HCT116 (cell line): ENCODE results near the gene GFM2. TPM values are rescaled to one million over a fixed set of nuclear protein-coding genes. Genes with fewer than 3 reads are reported as not detected.

Source experiments
- ATAC-seq: fragments of 200-7000 bp; cut with Tn5 transposase; 2 replicates; pipeline ENCODE4 v1.9.1; 2020; ENCODE audit warnings: mild to moderate bottlenecking, moderate library complexity
- BruUV-seq: library from RNA; stranded (reverse); fragments of 400-500 nt; replicated peaks from 2 replicates; lab custom pipeline; 2021; lab: Mats Ljungman, UMichigan
- CTCF ChIA-PET: fragments of 300-600 bp; sonication (Branson Sonifier 250); formaldehyde crosslinking; loops from one replicate; lab custom pipeline; 2021; ENCODE audit warnings: antibody characterized with exemption; lab: Charles Lee
- POLR2A ChIA-PET: fragments of 300-600, 350-600 bp; sonication (Branson Sonifier 250); formaldehyde crosslinking; loops from one replicate; lab custom pipeline; 2021; ENCODE audit warnings: antibody characterized with exemption; lab: Charles Lee
- RAD21 ChIA-PET, 2 experiments: fragments of 300-600 bp; sonication (Branson Sonifier 250); formaldehyde crosslinking; loops; one replicate each; lab custom pipeline; 2023; ENCODE audit warnings: low total read pairs in 2 of 2; ENCODE audit not compliant: uncharacterized antibody in 2 of 2, unreplicated experiment in 2 of 2, low non-redundant PET in 1 of 2; lab: Charles Lee
- DNase-seq: peaks from one replicate; pipeline ENCODE4 v3.0.0-alpha.2; 2010; ENCODE audit warnings: low read depth, low spot score
- H2AFZ ChIP-seq: fragments of 200-600 bp; shearing (Covaris generic), sonication (generic); 2 replicates; pipeline ENCODE4 v1.6.1; 2017; ENCODE audit warnings: low read depth, mixed run types, mixed read lengths, antibody characterized with exemption, low read length; ENCODE audit not compliant: poor library complexity, severe bottlenecking
- H3K27ac ChIP-seq: 2 replicates; pipeline ENCODE4 v1.5.1; 2012; ENCODE audit warnings: low read depth, low read length
- H3K27me3 ChIP-seq: fragments of 200-600 bp; sonication (generic); 2 replicates; pipeline ENCODE4 v1.6.1; 2016; ENCODE audit warnings: mixed run types, low read length, mixed read lengths; ENCODE audit not compliant: insufficient read depth
- H3K36me3 ChIP-seq, 2 experiments: fragments of 200-500 bp in 1 of 2; fragments of 200-600 bp in 1 of 2; sonication (Bioruptor generic) in 1 of 2; sonication (generic) in 1 of 2; 2 replicates each; pipeline versions ENCODE4 v1.5.1 to v1.6.1; 2014 to 2016; ENCODE audit warnings: low read length in 2 of 2, inconsistent platforms in 1 of 2, mixed read lengths in 1 of 2, mixed run types in 1 of 2; ENCODE audit not compliant: insufficient read depth in 2 of 2, control insufficient read depth in 1 of 2
- H3K4me1 ChIP-seq, 2 experiments: fragments of 200-600 bp in 1 of 2; sonication (generic) in 1 of 2; 2 replicates each; pipeline versions ENCODE4 v1.5.1 to v1.6.1; 2012 to 2017; ENCODE audit warnings: low read length in 2 of 2, inconsistent platforms in 1 of 2, mild to moderate bottlenecking in 1 of 2, mixed read lengths in 1 of 2, mixed run types in 1 of 2, moderate library complexity in 1 of 2; ENCODE audit not compliant: insufficient read depth in 2 of 2, control insufficient read depth in 1 of 2
- H3K4me2 ChIP-seq: fragments of 200-600 bp; sonication (generic); 2 replicates; pipeline ENCODE4 v1.6.1; 2017; ENCODE audit warnings: mixed run types, low read length, mixed read lengths
- H3K4me3 ChIP-seq, 2 experiments: fragments of 200-600 bp in 1 of 2; sonication (generic) in 1 of 2; replicated peaks in 1 of 2; 2 replicates each; pipeline ENCODE4 v1.5.1; 2011 to 2016; ENCODE audit warnings: low read length in 2 of 2, control low read depth in 1 of 2, low read depth in 1 of 2, mild to moderate bottlenecking in 1 of 2, mixed read lengths in 1 of 2, mixed run types in 1 of 2
- H3K79me2 ChIP-seq: fragments of 200-600 bp; sonication (generic); 2 replicates; pipeline ENCODE4 v1.6.1; 2017; ENCODE audit warnings: mild to moderate bottlenecking, mixed run types, low read length, moderate library complexity, mixed read lengths; ENCODE audit not compliant: insufficient read depth
- H3K9ac ChIP-seq: fragments of 200-600 bp; sonication (generic); 2 replicates; pipeline ENCODE4 v1.6.1; 2016; ENCODE audit warnings: low read length, mixed read lengths
- H3K9me2 ChIP-seq: fragments of 200-600 bp; sonication (generic), shearing (Covaris generic); 2 replicates; pipeline ENCODE4 v1.6.1; 2017; ENCODE audit warnings: mixed run types, mild to moderate bottlenecking, moderate library complexity; ENCODE audit not compliant: insufficient read depth
- H3K9me3 ChIP-seq, 2 experiments: fragments of 200-500 bp in 1 of 2; fragments of 200-600 bp in 1 of 2; sonication (Bioruptor generic) in 1 of 2; sonication (generic) in 1 of 2; 2 replicates each; pipeline ENCODE4 v1.6.1; 2014 to 2017; ENCODE audit warnings: low read length in 2 of 2, mixed read lengths in 2 of 2, inconsistent platforms in 1 of 2, low read depth in 1 of 2, mild to moderate bottlenecking in 1 of 2, mixed run types in 1 of 2, moderate library complexity in 1 of 2; ENCODE audit not compliant: control insufficient read depth in 1 of 2, insufficient read depth in 1 of 2
- H4K20me1 ChIP-seq: fragments of 200-600 bp; sonication (generic), shearing (Covaris generic); 2 replicates; pipeline ENCODE4 v1.6.1; 2017; ENCODE audit warnings: mixed run types, mild to moderate bottlenecking, moderate library complexity; ENCODE audit not compliant: insufficient read depth
- CBX3 ChIP-seq: IDR thresholded peaks from 2 replicates; pipeline ENCODE4 v1.6.1; 2012; ENCODE audit warnings: low read depth
- CEBPB ChIP-seq: IDR thresholded peaks from 2 replicates; pipeline ENCODE4 v1.6.1; 2012; ENCODE audit warnings: low read depth
- EGR1 ChIP-seq: IDR thresholded peaks from 2 replicates; pipeline ENCODE4 v1.6.1; 2012; ENCODE audit warnings: low read depth
- EZH2 ChIP-seq: fragments of 200-600 bp; sonication (generic); IDR thresholded peaks from 2 replicates; pipeline ENCODE4 v1.6.1; 2017; ENCODE audit warnings: antibody characterized with exemption, mixed run types
- EZH2phosphoT487 ChIP-seq: fragments of 200-600 bp; IDR thresholded peaks from 2 replicates; pipeline ENCODE4 v1.6.1; 2018; ENCODE audit warnings: antibody characterized with exemption, borderline replicate concordance
- FOSL1 ChIP-seq: IDR thresholded peaks from 2 replicates; pipeline ENCODE4 v1.6.1; 2012; ENCODE audit warnings: low read depth
- JUND ChIP-seq: IDR thresholded peaks from 2 replicates; pipeline ENCODE4 v1.6.1; 2012
- POLR2AphosphoS5 ChIP-seq: IDR thresholded peaks from 2 replicates; pipeline ENCODE4 v1.6.1; 2011; ENCODE audit warnings: mild to moderate bottlenecking, low read depth, low read length, moderate library complexity
- RAD21 ChIP-seq: IDR thresholded peaks from 2 replicates; pipeline ENCODE4 v1.6.1; 2012; ENCODE audit warnings: low read depth, mild to moderate bottlenecking
- SIN3A ChIP-seq: IDR thresholded peaks from 2 replicates; pipeline ENCODE4 v1.6.1; 2012; ENCODE audit warnings: low read depth
- SP1 ChIP-seq: IDR thresholded peaks from 2 replicates; pipeline ENCODE4 v1.6.1; 2012; ENCODE audit warnings: low read depth
- TCF7L2 ChIP-seq: IDR thresholded peaks from 2 replicates; pipeline ENCODE4 v1.7.0; 2011; ENCODE audit warnings: borderline replicate concordance, inconsistent platforms; ENCODE audit not compliant: insufficient read depth, insufficient read length; ENCODE audit errors: extremely low read depth
- YY1 ChIP-seq: IDR thresholded peaks from 2 replicates; pipeline ENCODE4 v1.6.1; 2011; ENCODE audit warnings: low read length, low read depth, moderate library complexity, mild to moderate bottlenecking; ENCODE audit not compliant: insufficient replicate concordance; ENCODE audit errors: extremely low read depth
- ZFX ChIP-seq: fragments of 450-650 bp; IDR thresholded peaks from 2 replicates; pipeline ENCODE4 v1.6.1; 2017
- ZNF274 ChIP-seq: fragments of 200-500 bp; sonication (Bioruptor generic); IDR thresholded peaks from 2 replicates; pipeline ENCODE4 v1.6.1; 2014; ENCODE audit warnings: mild to moderate bottlenecking, low read depth, low read length, inconsistent platforms
- intact Hi-C: fragments of 100-400 bp; cut with micrococcal nuclease; formaldehyde crosslinking; loops from 2 replicates; pipeline ENCODE4 v1.10.0; 2022
- total RNA-seq: library from RNA; stranded (reverse); gene quantifications from one replicate; pipeline ENCODE4 v1.2.1, GENCODE V29; 2021; ENCODE audit not compliant: unreplicated experiment
- TF ChIP-seq, protein P1 (sequence below): IDR thresholded peaks from 2 replicates; pipeline ENCODE4 v1.6.1; 2012; ENCODE audit warnings: low read depth
- TF ChIP-seq, protein P2 (sequence below): IDR thresholded peaks from 2 replicates; pipeline ENCODE4 v1.6.1; 2012
- TF ChIP-seq, protein P3 (sequence below): IDR thresholded peaks from 2 replicates; pipeline ENCODE4 v1.6.1; 2012
- TF ChIP-seq, protein P4 (sequence below): IDR thresholded peaks from 2 replicates; pipeline ENCODE4 v1.6.1; 2011; ENCODE audit warnings: mild to moderate bottlenecking, low read length, moderate library complexity; ENCODE audit not compliant: insufficient replicate concordance; ENCODE audit errors: extremely low read depth

GFM2 gene
- total RNA-seq, 1 experiment from 2014 or later = 25.0 TPM

DNA sequence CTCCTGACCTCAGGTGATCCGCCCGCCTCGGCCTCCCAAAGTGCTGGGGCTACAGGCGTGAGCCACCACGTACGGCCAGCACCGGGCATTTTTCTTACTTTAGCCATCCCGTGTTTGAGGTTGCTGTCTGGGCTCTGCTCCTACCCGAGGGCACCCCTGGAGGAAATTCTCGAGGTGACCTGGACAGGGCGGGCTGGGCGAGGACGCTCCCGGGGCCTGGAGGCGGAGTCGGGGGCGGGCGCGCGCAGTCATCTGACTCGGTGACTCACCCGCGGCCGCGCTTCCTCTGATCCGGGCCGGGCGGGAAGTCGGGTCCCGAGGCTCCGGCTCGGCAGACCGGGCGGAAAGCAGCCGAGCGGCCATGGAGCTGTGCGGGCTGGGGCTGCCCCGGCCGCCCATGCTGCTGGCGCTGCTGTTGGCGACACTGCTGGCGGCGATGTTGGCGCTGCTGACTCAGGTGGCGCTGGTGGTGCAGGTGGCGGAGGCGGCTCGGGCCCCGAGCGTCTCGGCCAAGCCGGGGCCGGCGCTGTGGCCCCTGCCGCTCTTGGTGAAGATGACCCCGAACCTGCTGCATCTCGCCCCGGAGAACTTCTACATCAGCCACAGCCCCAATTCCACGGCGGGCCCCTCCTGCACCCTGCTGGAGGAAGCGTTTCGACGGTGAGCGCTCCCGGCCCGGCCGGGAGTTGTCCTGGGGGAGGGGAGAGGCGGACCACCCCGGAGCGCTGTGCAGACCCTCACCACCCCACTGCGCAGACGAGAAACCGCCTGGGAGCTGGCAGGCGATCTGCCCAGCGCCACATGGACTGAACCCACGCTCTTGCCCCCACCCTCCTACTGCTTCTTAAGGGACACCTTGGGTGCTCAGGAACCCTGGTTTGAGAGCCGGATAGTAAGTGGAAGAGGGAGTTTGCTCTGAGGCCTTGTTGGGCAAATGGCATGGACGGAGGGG is 81.7 kb downstream of the GFM2 start, which contains the start of gene HEXB:
TSS of gene HEXB (plus strand) at position 334 of the 952 bp plus-strand sequence. CDS start at position 362, 28 bp downstream.
- Histone ChIP-seq H3K27me3 (no peaks in the 10 kb centered on the region), H3K79me2 (peaks cover 24% of the 10 kb centered on the region), H3K9ac (peak within 1 kb of the TSS; percentile 88), H3K9me2 (no peaks in the 10 kb centered on the region), H3K36me3 (peaks cover 5 to 9% of the 10 kb centered on the region in 2 experiments; a peak in 1 of 4 replicates), H2AFZ (peak within 1 kb of the TSS; percentile 55), H3K9me3 (no peaks in the 10 kb centered on the region), H4K20me1 (no peaks in the 10 kb centered on the region), H3K4me2 (peak within 1 kb of the TSS; percentile 92), H3K4me1 (peaks cover 0 to 17% of the 10 kb centered on the region in 2 experiments; a peak in 2 of 4 replicates), H3K27ac (peak within 1 kb of the TSS; percentile 72; the same call in 1 of the 2 replicates), H3K4me3 (peak within 1 kb of the TSS; percentile 77 to 95)
- RAD21 ChIA-PET = no interaction called here
- CTCF ChIA-PET = no interaction called here
- BruUV-seq = no TSS peak
- POLR2A ChIA-PET = no interaction called here
- DNase-seq = peak; percentile 51
- intact Hi-C loops = no loop called here
- ATAC-seq = peak; percentile 97
- TF ChIP-seq TCF7L2 (peak; percentile 86), FOSL1 (peak; percentile 65), POLR2AphosphoS5 (peak; percentile 82), ZNF274 (no peak), EZH2phosphoT487 (no peak), YY1 (no peak), SIN3A (no peak), SP1 (no peak), EGR1 (no peak; the same call in 1 of the 2 replicates), JUND (peak; percentile 50; the same call in 1 of the 2 replicates), CEBPB (no peak), EZH2 (no peak), RAD21 (no peak), ZFX (peak; percentile 69), CBX3 (no peak)
- TF ChIP-seq, protein P1, sequence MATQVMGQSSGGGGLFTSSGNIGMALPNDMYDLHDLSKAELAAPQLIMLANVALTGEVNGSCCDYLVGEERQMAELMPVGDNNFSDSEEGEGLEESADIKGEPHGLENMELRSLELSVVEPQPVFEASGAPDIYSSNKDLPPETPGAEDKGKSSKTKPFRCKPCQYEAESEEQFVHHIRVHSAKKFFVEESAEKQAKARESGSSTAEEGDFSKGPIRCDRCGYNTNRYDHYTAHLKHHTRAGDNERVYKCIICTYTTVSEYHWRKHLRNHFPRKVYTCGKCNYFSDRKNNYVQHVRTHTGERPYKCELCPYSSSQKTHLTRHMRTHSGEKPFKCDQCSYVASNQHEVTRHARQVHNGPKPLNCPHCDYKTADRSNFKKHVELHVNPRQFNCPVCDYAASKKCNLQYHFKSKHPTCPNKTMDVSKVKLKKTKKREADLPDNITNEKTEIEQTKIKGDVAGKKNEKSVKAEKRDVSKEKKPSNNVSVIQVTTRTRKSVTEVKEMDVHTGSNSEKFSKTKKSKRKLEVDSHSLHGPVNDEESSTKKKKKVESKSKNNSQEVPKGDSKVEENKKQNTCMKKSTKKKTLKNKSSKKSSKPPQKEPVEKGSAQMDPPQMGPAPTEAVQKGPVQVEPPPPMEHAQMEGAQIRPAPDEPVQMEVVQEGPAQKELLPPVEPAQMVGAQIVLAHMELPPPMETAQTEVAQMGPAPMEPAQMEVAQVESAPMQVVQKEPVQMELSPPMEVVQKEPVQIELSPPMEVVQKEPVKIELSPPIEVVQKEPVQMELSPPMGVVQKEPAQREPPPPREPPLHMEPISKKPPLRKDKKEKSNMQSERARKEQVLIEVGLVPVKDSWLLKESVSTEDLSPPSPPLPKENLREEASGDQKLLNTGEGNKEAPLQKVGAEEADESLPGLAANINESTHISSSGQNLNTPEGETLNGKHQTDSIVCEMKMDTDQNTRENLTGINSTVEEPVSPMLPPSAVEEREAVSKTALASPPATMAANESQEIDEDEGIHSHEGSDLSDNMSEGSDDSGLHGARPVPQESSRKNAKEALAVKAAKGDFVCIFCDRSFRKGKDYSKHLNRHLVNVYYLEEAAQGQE = no peak
- TF ChIP-seq, protein P2, sequence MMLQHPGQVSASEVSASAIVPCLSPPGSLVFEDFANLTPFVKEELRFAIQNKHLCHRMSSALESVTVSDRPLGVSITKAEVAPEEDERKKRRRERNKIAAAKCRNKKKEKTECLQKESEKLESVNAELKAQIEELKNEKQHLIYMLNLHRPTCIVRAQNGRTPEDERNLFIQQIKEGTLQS = no peak
- TF ChIP-seq, protein P3, sequence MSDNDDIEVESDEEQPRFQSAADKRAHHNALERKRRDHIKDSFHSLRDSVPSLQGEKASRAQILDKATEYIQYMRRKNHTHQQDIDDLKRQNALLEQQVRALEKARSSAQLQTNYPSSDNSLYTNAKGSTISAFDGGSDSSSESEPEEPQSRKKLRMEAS = peak; percentile 52
- TF ChIP-seq, protein P4, sequence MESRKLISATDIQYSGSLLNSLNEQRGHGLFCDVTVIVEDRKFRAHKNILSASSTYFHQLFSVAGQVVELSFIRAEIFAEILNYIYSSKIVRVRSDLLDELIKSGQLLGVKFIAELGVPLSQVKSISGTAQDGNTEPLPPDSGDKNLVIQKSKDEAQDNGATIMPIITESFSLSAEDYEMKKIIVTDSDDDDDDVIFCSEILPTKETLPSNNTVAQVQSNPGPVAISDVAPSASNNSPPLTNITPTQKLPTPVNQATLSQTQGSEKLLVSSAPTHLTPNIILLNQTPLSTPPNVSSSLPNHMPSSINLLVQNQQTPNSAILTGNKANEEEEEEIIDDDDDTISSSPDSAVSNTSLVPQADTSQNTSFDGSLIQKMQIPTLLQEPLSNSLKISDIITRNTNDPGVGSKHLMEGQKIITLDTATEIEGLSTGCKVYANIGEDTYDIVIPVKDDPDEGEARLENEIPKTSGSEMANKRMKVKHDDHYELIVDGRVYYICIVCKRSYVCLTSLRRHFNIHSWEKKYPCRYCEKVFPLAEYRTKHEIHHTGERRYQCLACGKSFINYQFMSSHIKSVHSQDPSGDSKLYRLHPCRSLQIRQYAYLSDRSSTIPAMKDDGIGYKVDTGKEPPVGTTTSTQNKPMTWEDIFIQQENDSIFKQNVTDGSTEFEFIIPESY = no peak
